Measurements from ENCODE around the gene PDCL2.

PDCL2 gene

DNA sequence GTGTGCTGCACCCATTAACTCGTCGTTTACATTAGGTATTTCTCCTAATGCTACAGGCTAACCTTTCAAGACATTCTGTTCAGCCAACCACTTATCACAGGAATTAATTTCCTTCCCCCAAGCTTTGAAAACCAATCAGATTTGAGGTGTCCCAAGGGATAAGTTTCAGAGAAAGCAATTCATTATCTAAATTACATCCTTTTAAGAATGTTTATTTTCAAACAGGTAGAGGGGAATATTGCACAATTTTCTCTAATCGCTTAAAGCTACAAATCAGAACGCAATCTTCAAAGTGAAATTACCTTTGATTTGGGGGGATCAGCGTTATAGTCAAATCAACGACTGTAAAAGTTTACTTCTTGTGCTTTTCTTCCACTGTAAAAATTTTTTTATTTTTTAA is 46.9 kb downstream of the PDCL2 start:
- TF ChIP-seq, protein P1, sequence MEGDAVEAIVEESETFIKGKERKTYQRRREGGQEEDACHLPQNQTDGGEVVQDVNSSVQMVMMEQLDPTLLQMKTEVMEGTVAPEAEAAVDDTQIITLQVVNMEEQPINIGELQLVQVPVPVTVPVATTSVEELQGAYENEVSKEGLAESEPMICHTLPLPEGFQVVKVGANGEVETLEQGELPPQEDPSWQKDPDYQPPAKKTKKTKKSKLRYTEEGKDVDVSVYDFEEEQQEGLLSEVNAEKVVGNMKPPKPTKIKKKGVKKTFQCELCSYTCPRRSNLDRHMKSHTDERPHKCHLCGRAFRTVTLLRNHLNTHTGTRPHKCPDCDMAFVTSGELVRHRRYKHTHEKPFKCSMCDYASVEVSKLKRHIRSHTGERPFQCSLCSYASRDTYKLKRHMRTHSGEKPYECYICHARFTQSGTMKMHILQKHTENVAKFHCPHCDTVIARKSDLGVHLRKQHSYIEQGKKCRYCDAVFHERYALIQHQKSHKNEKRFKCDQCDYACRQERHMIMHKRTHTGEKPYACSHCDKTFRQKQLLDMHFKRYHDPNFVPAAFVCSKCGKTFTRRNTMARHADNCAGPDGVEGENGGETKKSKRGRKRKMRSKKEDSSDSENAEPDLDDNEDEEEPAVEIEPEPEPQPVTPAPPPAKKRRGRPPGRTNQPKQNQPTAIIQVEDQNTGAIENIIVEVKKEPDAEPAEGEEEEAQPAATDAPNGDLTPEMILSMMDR (IDR thresholded peaks at IDR 0.05), result no peak

DNA sequence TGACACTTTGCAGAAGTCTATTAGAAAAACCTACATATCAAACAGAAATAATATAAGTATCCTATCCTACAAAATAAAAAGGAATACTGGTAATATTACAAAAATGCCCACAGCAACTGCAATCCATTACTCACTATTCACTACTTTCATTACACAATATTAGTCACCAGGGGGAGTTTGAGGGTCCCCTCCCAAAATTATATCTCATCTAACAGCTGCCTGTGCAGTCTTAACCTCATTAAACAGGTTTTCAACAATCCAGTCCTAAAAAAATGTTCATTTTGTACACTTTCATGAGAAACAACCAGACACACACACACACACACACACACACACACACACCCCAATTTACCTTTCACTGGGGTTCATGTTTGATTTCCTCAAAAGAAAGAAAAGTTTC is 48.2 kb downstream of the PDCL2 start:
- TF ChIP-seq, protein P1 (IDR thresholded peaks at IDR 0.05), result no peak

DNA sequence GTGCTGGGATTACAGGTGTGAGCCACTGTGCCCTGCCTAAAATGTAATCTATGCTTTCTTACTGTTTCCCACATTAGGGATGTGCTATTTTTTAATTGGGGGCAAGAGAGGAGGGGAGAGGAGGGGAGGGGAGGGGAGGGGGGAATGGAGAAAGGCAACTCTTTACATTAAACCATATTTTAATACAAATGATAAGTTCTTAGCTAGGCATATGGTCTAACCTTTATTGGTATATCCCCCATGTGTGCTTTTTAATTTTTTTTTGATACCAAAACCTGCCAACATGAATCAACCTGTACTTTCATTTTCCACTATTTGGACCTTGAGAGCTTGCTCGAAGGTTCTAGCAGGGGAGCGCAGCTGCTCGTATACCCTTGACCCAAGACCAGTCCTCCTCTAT is 51.8 kb downstream of the PDCL2 start:
- TF ChIP-seq, protein P1 (IDR thresholded peaks at IDR 0.05), result no peak

DNA sequence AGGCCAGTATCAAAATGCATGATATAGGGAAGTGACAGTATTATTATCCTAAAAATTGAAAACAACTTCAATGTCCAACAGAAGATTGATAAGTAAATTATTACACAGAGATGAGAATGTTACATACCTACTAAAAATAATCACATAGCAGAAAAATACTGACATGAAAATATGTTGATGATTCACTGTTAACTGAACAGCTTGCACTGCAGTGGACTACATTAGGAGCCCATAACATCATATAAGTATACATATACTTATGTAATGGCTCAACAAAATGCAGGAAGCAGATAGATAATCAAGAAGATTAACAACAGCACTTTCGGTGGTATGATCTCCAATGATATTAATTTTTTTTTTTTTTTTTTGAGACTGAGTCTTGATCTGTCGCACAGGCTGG is 52.4 kb downstream of the PDCL2 start:
- TF ChIP-seq, protein P1 (IDR thresholded peaks at IDR 0.05), result no peak

DNA sequence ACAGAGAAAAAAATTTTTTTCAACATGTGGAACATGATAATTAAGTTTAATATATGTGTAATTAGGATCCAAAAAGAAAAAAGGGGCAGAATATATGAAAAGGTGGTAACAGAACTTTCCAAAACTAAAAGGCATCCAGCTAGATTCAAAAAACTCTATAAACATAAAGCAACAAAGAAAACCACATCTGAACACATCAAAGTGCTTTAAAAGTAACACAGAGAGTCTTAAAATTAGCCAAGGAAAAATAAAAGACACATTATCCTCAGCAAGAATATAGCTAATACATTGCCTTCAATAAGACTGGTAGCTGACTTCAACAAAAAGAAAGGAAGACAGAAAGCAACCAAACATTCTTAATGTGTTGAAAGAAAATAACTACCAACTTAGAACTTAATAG is 53.5 kb downstream of the PDCL2 start:
- TF ChIP-seq, protein P1 (IDR thresholded peaks at IDR 0.05), result no peak

DNA sequence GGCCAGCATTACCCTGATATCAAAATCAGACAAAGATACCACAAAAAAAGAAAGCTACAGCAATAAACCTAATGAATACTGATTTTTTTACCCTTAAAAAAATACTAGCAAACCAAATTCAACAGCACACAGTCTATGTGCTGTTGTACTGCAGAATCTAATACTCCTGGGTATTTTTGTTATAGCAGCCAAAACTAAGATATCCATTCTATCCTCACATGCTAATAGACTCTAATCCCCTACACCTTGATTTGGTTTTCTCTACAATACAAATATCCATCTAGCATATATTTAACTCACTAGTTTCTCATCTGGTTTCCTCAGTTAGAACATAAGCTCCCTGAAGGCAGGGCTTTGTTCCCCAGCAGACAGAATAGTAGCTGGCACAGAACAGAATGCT is 57.7 kb downstream of the PDCL2 start:
- TF ChIP-seq, protein P1 (IDR thresholded peaks at IDR 0.05), result no peak

DNA sequence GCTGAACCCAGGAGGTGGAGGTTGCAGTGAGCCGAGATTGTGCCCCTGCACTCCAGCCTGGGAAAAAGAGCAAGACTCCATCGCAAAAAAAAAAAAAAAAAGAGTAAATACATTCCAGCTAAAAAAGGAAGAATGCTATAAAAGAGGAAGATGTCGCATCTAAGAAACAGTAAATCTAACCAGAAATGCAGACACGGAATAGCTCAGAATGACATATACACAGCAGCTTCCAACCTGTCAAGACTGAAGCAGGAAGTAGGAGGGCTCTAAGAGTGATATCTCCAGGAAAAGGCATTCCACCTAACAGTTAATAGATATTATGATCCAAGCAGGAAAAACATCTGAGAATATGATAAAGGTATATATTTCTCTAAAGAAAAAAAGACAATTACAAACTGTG is 61.4 kb downstream of the PDCL2 start:
- TF ChIP-seq, protein P1 (IDR thresholded peaks at IDR 0.05), result no peak

DNA sequence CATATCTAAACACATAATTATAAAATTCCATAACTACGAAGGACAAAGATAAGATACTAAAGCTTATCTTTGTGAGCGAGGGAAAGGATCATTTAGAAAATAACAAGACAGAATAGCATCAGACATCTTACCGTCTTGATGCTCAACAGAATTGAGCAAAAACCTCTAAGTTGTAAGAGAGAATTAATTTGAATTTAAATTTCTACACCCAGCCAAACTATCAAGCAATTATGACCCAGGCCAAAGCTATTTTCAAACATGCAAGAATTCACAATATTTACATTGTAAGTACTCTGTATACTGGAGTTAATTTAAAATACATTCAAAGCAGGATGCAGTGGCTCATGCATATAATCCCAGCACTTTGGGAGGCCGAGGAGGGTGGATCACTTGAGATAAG is 61.9 kb downstream of the PDCL2 start:
- TF ChIP-seq, protein P1 (IDR thresholded peaks at IDR 0.05), result no peak

Measured in LNCAP (cell line).